Chondrocyte (in vitro differentiated cells): ENCODE data around the gene MYH10. TPM values are rescaled to one million over a fixed set of nuclear protein-coding genes. Genes with fewer than 3 reads are reported as not detected.

Experiments used
- DNase-seq: peaks from one replicate; pipeline ENCODE4 v3.0.0; 2021; ENCODE audit warnings: mixed read lengths, low spot score
- H3K27ac Mint-ChIP-seq: one replicate; pipeline ENCODE4 v1.8.0; 2021; ENCODE audit warnings: mild to moderate bottlenecking, moderate library complexity, mixed read lengths; ENCODE audit not compliant: unreplicated experiment
- H3K27me3 Mint-ChIP-seq: 2 replicates; pipeline ENCODE4 v1.8.0; 2021; ENCODE audit warnings: low read depth, mixed read lengths
- H3K36me3 Mint-ChIP-seq: 2 replicates; pipeline ENCODE4 v1.8.0; 2021; ENCODE audit warnings: low read depth, mixed read lengths
- H3K4me1 Mint-ChIP-seq: 2 replicates; pipeline ENCODE4 v1.8.0; 2021; ENCODE audit warnings: low read depth, mild to moderate bottlenecking, mixed read lengths
- H3K4me3 Mint-ChIP-seq: one replicate; pipeline ENCODE4 v1.8.0; 2021; ENCODE audit warnings: mild to moderate bottlenecking, moderate library complexity, mixed read lengths; ENCODE audit not compliant: unreplicated experiment
- H3K9me3 Mint-ChIP-seq: 2 replicates; pipeline ENCODE4 v1.8.0; 2021; ENCODE audit warnings: low read depth, mixed read lengths
- CTCF ChIP-seq: fragments of 200-600 bp; sonication (generic); IDR thresholded peaks from 2 replicates; pipeline ENCODE4 v1.5.0; 2021; ENCODE audit warnings: antibody characterized with exemption, mild to moderate bottlenecking, moderate library complexity
- total RNA-seq: library from RNA; stranded (reverse); gene quantifications from 3 replicates; pipeline ENCODE4 v1.2.1, GENCODE V29; 2021

MYH10 gene
- total RNA-seq, 1 donor from 2014 or later = 296 TPM

GRCh38 chr17:8576559-8577294, 53.8 kb downstream of the MYH10 start:
- no peak for TF ChIP-seq CTCF
- Mint-ChIP-seq H3K27ac (no peak overlapping the region), H3K4me1 (peaks cover 18% of the 10 kb centered on the region), H3K4me3 (no peak overlapping the region), H3K9me3 (no peaks in the 10 kb centered on the region), H3K36me3 (peaks cover 19% of the 10 kb centered on the region), H3K27me3 (no peaks in the 10 kb centered on the region)
- DNase-seq = no peak

GRCh38 chr17:8574687-8575086, 55.8 kb downstream of the MYH10 start:
- Mint-ChIP-seq H3K36me3 (peaks cover 16% of the 10 kb centered on the region), H3K9me3 (no peaks in the 10 kb centered on the region), H3K27ac (no peak overlapping the region), H3K27me3 (no peaks in the 10 kb centered on the region), H3K4me3 (no peak overlapping the region), H3K4me1 (peaks cover 6% of the 10 kb centered on the region)
- no peak for DNase-seq
- TF ChIP-seq CTCF = peak; percentile 61

- DNase-seq = no peak
- no peaks in the 10 kb centered on the region for H3K27me3 Mint-ChIP-seq
- no peak overlapping the region for H3K27ac Mint-ChIP-seq
- H3K4me3 Mint-ChIP-seq = no peak overlapping the region
- TF ChIP-seq CTCF = peak; percentile 77
- peaks cover 5% of the 10 kb centered on the region for H3K4me1 Mint-ChIP-seq
- no peaks in the 10 kb centered on the region for H3K9me3 Mint-ChIP-seq
- H3K36me3 Mint-ChIP-seq = peaks cover 30% of the 10 kb centered on the region
These were observed 57.8 kb downstream of the MYH10 start for GRCh38 chr17:8572764-8573163.

GRCh38 chr17:8563981-8564602, 66.4 kb downstream of the MYH10 start:
- Mint-ChIP-seq H3K4me3 (no peak overlapping the region), H3K27ac (peak overlapping the region; percentile 71), H3K27me3 (no peaks in the 10 kb centered on the region), H3K36me3 (peaks cover 40% of the 10 kb centered on the region), H3K4me1 (peaks cover 16% of the 10 kb centered on the region), H3K9me3 (no peaks in the 10 kb centered on the region)
- no peak for DNase-seq
- TF ChIP-seq CTCF = no peak

GRCh38 chr17:8563024-8563776, 67.3 kb downstream of the MYH10 start:
- H3K36me3 Mint-ChIP-seq = peaks cover 33% of the 10 kb centered on the region
- TF ChIP-seq CTCF = no peak
- H3K4me1 Mint-ChIP-seq = peaks cover 16% of the 10 kb centered on the region
- DNase-seq = no peak
- no peaks in the 10 kb centered on the region for H3K9me3 Mint-ChIP-seq
- no peaks in the 10 kb centered on the region for H3K27me3 Mint-ChIP-seq
- H3K4me3 Mint-ChIP-seq = no peak overlapping the region
- H3K27ac Mint-ChIP-seq = peak overlapping the region; percentile 6
